GM19438 (cell line): ENCODE measurements around the gene WWTR1.

Experiments
- ATAC-seq: cut with Tn5 transposase; IDR thresholded peaks from one replicate; pipeline ENCODE4 v1.9.1; 2021; ENCODE audit warnings: low read depth; ENCODE audit not compliant: unreplicated experiment

Gene WWTR1

GRCh38 chr3:149572796-149573414 lies 84.9 kb downstream of the WWTR1 start:
- ATAC-seq, result no peak

- ATAC-seq, result no peak
Observed at GRCh38 chr3:149571381-149571780, 86.4 kb downstream of the WWTR1 start.

GRCh38 chr3:149570016-149570415 lies 87.8 kb downstream of the WWTR1 start:
- no peak for ATAC-seq

GRCh38 chr3:149567381-149567780 lies 90.4 kb downstream of the WWTR1 start:
- no peak for ATAC-seq

GRCh38 chr3:149566292-149566975 lies 91.4 kb downstream of the WWTR1 start:
- no peak for ATAC-seq

- no peak for ATAC-seq
Observed at GRCh38 chr3:149564079-149564478, 93.7 kb downstream of the WWTR1 start.

- ATAC-seq, result no peak
Observed at GRCh38 chr3:149563114-149563513, 94.7 kb downstream of the WWTR1 start.

GRCh38 chr3:149560617-149561016 lies 97.2 kb downstream of the WWTR1 start:
- no peak for ATAC-seq

GRCh38 chr3:149560001-149560400 lies 97.8 kb downstream of the WWTR1 start:
- ATAC-seq, result no peak

- no peak for ATAC-seq
Observed at GRCh38 chr3:149559525-149559924, 98.3 kb downstream of the WWTR1 start.

GRCh38 chr3:149555927-149556326 lies 101.9 kb downstream of the WWTR1 start:
- no peak for ATAC-seq

GRCh38 chr3:149554826-149555225 lies 103.0 kb downstream of the WWTR1 start:
- no peak for ATAC-seq

GRCh38 chr3:149553781-149554451 lies 103.9 kb downstream of the WWTR1 start:
- ATAC-seq, result no peak

- ATAC-seq, result no peak
Observed at GRCh38 chr3:149552700-149553099, 105.1 kb downstream of the WWTR1 start.

GRCh38 chr3:149551500-149551899 lies 106.3 kb downstream of the WWTR1 start:
- no peak for ATAC-seq

- no peak for ATAC-seq
Observed at GRCh38 chr3:149548669-149549065, 109.2 kb downstream of the WWTR1 start.

- ATAC-seq, result no peak
Observed at GRCh38 chr3:149547954-149548668, 109.7 kb downstream of the WWTR1 start.

- ATAC-seq, result no peak
Observed at GRCh38 chr3:149547413-149547812, 110.4 kb downstream of the WWTR1 start.

- ATAC-seq, result no peak
Observed at GRCh38 chr3:149545049-149545448, 112.8 kb downstream of the WWTR1 start.

- ATAC-seq, result no peak
Observed at GRCh38 chr3:149542375-149543312, 115.2 kb downstream of the WWTR1 start.
